ENCODE data around the gene GRIA4. TPM values are rescaled to one million over a fixed set of nuclear protein-coding genes. Genes with fewer than 3 reads are reported as not detected.

Gene GRIA4
- total RNA-seq, 1 donor from 2014 or later, result 3.7 TPM

DNA sequence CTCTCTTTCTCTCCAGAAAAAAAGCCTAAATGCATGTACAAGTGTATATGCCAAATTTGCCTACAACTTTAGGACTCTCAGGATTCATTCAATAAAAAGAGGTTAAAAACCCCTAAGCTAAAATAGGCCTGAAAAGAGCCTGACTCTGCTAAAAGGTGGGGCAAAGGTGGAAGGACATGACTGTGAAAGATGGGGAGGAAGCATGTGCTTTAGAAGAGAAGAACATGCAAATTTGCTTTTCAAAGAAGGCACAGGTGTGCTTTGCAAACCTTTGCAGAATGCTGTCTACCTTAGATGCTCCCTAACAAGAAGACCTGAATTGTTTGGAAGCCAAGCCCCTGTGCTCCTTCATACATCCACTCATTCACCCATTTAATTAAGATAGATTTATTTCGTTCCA, 87.4 kb downstream of the GRIA4 start:
- Histone ChIP-seq H4K20me1 (ENCODE audit: low read depth) (no peaks in the 10 kb centered on the region), H3K27me3 (no peaks in the 10 kb centered on the region), H3F3A (ENCODE audit: low read depth) (no peaks in the 10 kb centered on the region), H2AFZ (replicated peaks) (no peak overlapping the region), H3K27ac (no peak overlapping the region), H3K36me3 (no peaks in the 10 kb centered on the region), H3K4me1 (no peaks in the 10 kb centered on the region), H3K9me3 (ENCODE audit: low read depth) (no peaks in the 10 kb centered on the region), H3K79me2 (ENCODE audit: low read depth) (no peaks in the 10 kb centered on the region), H3K4me2 (no peak overlapping the region), H3K4me3 (no peak overlapping the region), H3K9ac (no peak overlapping the region)
- no peak overlapping the region for H3K27ac Mint-ChIP-seq
- TF ChIP-seq EZH2phosphoT487 (IDR thresholded peaks at IDR 0.05), result no peak
- TF ChIP-seq, protein P1, sequence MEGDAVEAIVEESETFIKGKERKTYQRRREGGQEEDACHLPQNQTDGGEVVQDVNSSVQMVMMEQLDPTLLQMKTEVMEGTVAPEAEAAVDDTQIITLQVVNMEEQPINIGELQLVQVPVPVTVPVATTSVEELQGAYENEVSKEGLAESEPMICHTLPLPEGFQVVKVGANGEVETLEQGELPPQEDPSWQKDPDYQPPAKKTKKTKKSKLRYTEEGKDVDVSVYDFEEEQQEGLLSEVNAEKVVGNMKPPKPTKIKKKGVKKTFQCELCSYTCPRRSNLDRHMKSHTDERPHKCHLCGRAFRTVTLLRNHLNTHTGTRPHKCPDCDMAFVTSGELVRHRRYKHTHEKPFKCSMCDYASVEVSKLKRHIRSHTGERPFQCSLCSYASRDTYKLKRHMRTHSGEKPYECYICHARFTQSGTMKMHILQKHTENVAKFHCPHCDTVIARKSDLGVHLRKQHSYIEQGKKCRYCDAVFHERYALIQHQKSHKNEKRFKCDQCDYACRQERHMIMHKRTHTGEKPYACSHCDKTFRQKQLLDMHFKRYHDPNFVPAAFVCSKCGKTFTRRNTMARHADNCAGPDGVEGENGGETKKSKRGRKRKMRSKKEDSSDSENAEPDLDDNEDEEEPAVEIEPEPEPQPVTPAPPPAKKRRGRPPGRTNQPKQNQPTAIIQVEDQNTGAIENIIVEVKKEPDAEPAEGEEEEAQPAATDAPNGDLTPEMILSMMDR (IDR thresholded peaks at IDR 0.05), result no peak
- TF ChIP-seq EZH2 (IDR thresholded peaks at IDR 0.05), result no peak
- H3K36me3 Mint-ChIP-seq, result no peaks in the 10 kb centered on the region
- no peaks in the 10 kb centered on the region for H3K9me3 Mint-ChIP-seq
- peaks cover 16% of the 10 kb centered on the region for H3K4me1 Mint-ChIP-seq
- DNase-seq (ENCODE audit: low spot score), result no peak
- H3K27me3 Mint-ChIP-seq (ENCODE audit: insufficient read depth, low read depth), result no peaks in the 10 kb centered on the region
- no peak overlapping the region for H3K4me3 Mint-ChIP-seq

DNA sequence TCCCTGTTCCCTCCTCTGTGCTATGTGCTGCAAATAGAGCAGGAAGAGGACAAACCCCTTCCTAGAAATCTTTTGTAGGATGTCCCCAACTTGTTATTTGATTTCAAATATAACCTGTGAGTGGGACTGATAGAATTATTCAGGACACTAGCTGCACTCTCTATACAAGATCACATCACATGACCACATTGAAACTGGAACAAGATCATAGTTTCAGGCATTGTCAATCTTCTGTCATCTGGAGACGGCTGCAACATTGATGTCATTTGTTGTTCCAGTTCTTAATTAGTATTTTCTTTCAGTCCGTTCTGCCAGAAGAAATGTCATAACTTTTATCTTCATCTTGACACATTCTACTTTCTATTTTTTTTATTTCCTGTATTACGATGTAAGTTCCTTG, 89.3 kb downstream of the GRIA4 start:
- Histone ChIP-seq H3K9me3 (ENCODE audit: low read depth) (no peaks in the 10 kb centered on the region), H3K9ac (no peak overlapping the region), H3K4me1 (no peaks in the 10 kb centered on the region), H3K27ac (no peak overlapping the region), H3K4me2 (no peak overlapping the region), H3F3A (ENCODE audit: low read depth) (no peaks in the 10 kb centered on the region), H3K27me3 (no peaks in the 10 kb centered on the region), H3K36me3 (no peaks in the 10 kb centered on the region), H3K4me3 (no peak overlapping the region), H2AFZ (replicated peaks) (no peak overlapping the region), H4K20me1 (ENCODE audit: low read depth) (no peaks in the 10 kb centered on the region), H3K79me2 (ENCODE audit: low read depth) (no peaks in the 10 kb centered on the region)
- Mint-ChIP-seq H3K27me3 (ENCODE audit: insufficient read depth, low read depth) (no peaks in the 10 kb centered on the region), H3K4me1 (peaks cover 16% of the 10 kb centered on the region), H3K4me3 (no peak overlapping the region), H3K36me3 (no peaks in the 10 kb centered on the region), H3K9me3 (no peaks in the 10 kb centered on the region), H3K27ac (no peak overlapping the region)
- DNase-seq (ENCODE audit: low spot score), result no peak
- TF ChIP-seq, protein P1 (IDR thresholded peaks at IDR 0.05), result no peak
- TF ChIP-seq EZH2 (IDR thresholded peaks at IDR 0.05) (no peak), EZH2phosphoT487 (IDR thresholded peaks at IDR 0.05) (no peak)

DNA sequence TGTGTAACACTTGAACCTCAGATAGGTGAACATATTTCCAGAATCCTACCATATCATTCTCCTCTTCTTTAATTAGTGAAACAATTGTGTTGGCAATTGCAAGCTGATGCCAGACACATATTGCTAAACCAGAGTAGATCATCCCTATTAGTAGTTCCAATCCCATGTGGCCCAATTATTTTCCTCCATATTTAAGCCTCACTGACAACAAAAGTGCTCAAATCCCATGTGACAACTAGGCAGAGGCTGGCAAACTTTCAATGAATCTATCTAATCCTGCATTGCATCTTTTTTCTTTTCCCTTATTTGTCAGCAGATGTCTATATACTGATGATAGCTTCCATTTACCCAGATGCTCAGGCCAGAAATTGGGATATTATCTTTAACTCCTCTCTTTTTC, 90.4 kb downstream of the GRIA4 start:
- Histone ChIP-seq H3K4me2 (no peak overlapping the region), H3K9me3 (ENCODE audit: low read depth) (no peaks in the 10 kb centered on the region), H3K4me1 (no peaks in the 10 kb centered on the region), H3K79me2 (ENCODE audit: low read depth) (no peaks in the 10 kb centered on the region), H3K27me3 (no peaks in the 10 kb centered on the region), H2AFZ (replicated peaks) (no peak overlapping the region), H3K36me3 (no peaks in the 10 kb centered on the region), H3F3A (ENCODE audit: low read depth) (no peaks in the 10 kb centered on the region), H4K20me1 (ENCODE audit: low read depth) (no peaks in the 10 kb centered on the region), H3K4me3 (no peak overlapping the region), H3K9ac (no peak overlapping the region), H3K27ac (no peak overlapping the region)
- no peak overlapping the region for H3K27ac Mint-ChIP-seq
- H3K4me3 Mint-ChIP-seq, result no peak overlapping the region
- H3K9me3 Mint-ChIP-seq, result no peaks in the 10 kb centered on the region
- peaks cover 16% of the 10 kb centered on the region for H3K4me1 Mint-ChIP-seq
- no peaks in the 10 kb centered on the region for H3K36me3 Mint-ChIP-seq
- H3K27me3 Mint-ChIP-seq (ENCODE audit: insufficient read depth, low read depth), result no peaks in the 10 kb centered on the region
- TF ChIP-seq EZH2 (IDR thresholded peaks at IDR 0.05) (no peak), EZH2phosphoT487 (IDR thresholded peaks at IDR 0.05) (no peak)
- TF ChIP-seq, protein P1 (IDR thresholded peaks at IDR 0.05), result no peak
- DNase-seq (ENCODE audit: low spot score), result no peak

Data from neural progenitor cell (in vitro differentiated cells).